ENCODE data around the gene CCDC70.

The CCDC70 gene

GRCh38 chr13:51912091-51912490 is 50.3 kb downstream of the CCDC70 start:
- no peak for DNase-seq

GRCh38 chr13:51912511-51913225 is 50.9 kb downstream of the CCDC70 start:
- no peak for DNase-seq

- DNase-seq = no peak
Observed at GRCh38 chr13:51913421-51914136, 51.8 kb downstream of the CCDC70 start.

- no peak for DNase-seq
Observed at GRCh38 chr13:51914137-51914493, 52.3 kb downstream of the CCDC70 start.

Measured in fibroblast of skin of right quadriceps (primary cell).